ENCODE measurements around the gene CINP.

DNA sequence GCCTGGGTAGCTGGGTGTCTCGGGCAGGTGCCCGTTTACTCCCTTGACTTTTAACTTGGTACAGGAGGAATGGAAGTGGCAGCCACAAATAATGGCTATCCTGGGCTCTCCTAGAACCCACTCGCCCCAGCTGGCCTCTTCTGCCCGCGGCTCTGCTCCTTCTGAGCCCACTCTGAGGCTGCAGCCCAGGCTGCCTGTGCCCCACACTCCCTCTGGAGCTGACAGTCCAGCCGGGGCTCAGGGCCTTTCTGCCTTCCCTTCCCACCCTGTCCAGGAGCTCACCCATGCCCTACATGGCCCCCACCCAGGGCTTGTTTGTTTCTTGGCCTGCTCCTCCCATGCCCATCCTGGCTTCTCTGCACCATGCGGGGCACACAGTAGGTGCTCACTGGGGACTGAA lies 27.5 kb downstream of the CINP start:
- no peak for TF ChIP-seq POLR2A (IDR thresholded peaks at IDR 0.05)
- TF ChIP-seq, protein P1, sequence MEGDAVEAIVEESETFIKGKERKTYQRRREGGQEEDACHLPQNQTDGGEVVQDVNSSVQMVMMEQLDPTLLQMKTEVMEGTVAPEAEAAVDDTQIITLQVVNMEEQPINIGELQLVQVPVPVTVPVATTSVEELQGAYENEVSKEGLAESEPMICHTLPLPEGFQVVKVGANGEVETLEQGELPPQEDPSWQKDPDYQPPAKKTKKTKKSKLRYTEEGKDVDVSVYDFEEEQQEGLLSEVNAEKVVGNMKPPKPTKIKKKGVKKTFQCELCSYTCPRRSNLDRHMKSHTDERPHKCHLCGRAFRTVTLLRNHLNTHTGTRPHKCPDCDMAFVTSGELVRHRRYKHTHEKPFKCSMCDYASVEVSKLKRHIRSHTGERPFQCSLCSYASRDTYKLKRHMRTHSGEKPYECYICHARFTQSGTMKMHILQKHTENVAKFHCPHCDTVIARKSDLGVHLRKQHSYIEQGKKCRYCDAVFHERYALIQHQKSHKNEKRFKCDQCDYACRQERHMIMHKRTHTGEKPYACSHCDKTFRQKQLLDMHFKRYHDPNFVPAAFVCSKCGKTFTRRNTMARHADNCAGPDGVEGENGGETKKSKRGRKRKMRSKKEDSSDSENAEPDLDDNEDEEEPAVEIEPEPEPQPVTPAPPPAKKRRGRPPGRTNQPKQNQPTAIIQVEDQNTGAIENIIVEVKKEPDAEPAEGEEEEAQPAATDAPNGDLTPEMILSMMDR (IDR thresholded peaks at IDR 0.05), result no peak
